Measurements from ENCODE around the gene ACBD6.
A peak's percentile ranks its signal among the peaks of the same experiment; 100 is the strongest.

Gene ACBD6

GRCh38 chr1:180482425-180483275, 19.7 kb downstream of the ACBD6 start:
- H3K9me2 ChIP-seq (replicated peaks; ENCODE audit: control insufficient read depth, low read length): no peaks in the 10 kb centered on the region
- no peak overlapping the region for H3K27ac ChIP-seq (ENCODE audit: low read depth, low read length)
- peaks cover 9% of the 10 kb centered on the region; the same call in 1 of the 2 replicates for H3F3A ChIP-seq (ENCODE audit: control insufficient read depth, insufficient read depth)
- H3K79me2 ChIP-seq (ENCODE audit: control insufficient read depth, low read length): peaks cover 8% of the 10 kb centered on the region
- H3K36me3 ChIP-seq (ENCODE audit: control insufficient read depth, low read length): peaks cover 50% of the 10 kb centered on the region
- no peaks in the 10 kb centered on the region for H3K9me3 ChIP-seq (ENCODE audit: control insufficient read depth, insufficient read depth, low read length)
- no peak overlapping the region for H3K4me3 ChIP-seq (ENCODE audit: low read length)
- no peaks in the 10 kb centered on the region for H4K20me1 ChIP-seq (ENCODE audit: control insufficient read depth, insufficient read depth, low read depth, low read length)
- no peaks in the 10 kb centered on the region for H3K27me3 ChIP-seq (ENCODE audit: control insufficient read depth, low read length)
- TF ChIP-seq CTCF (IDR thresholded peaks at IDR 0.05; ENCODE audit: low read depth, low read length, poor library complexity, severe bottlenecking): peak; percentile 75
- TF ChIP-seq EZH2phosphoT487 (IDR thresholded peaks at IDR 0.05; ENCODE audit: borderline replicate concordance, low read length): no peak
- peaks cover 8% of the 10 kb centered on the region for H3K4me1 ChIP-seq (ENCODE audit: control insufficient read depth, low read length)
- peak overlapping the region; percentile 38 for H3K4me2 ChIP-seq (ENCODE audit: low read length)

GRCh38 chr1:180470031-180470430, 32.3 kb downstream of the ACBD6 start:
- TF ChIP-seq CTCF (IDR thresholded peaks at IDR 0.05; ENCODE audit: low read depth, low read length, poor library complexity, severe bottlenecking) (no peak), EZH2phosphoT487 (IDR thresholded peaks at IDR 0.05; ENCODE audit: borderline replicate concordance, low read length) (no peak)
- Histone ChIP-seq H3K4me3 (ENCODE audit: low read length) (no peak overlapping the region), H3K79me2 (ENCODE audit: control insufficient read depth, low read length) (peaks cover 43% of the 10 kb centered on the region), H3F3A (ENCODE audit: control insufficient read depth, insufficient read depth) (peaks cover 4% of the 10 kb centered on the region; the same call in 1 of the 2 replicates), H3K9me3 (ENCODE audit: control insufficient read depth, insufficient read depth, low read length) (peaks cover 2% of the 10 kb centered on the region; the same call in 1 of the 2 replicates), H3K9me2 (replicated peaks; ENCODE audit: control insufficient read depth, low read length) (no peaks in the 10 kb centered on the region), H3K4me2 (ENCODE audit: low read length) (no peak overlapping the region), H3K4me1 (ENCODE audit: control insufficient read depth, low read length) (no peaks in the 10 kb centered on the region), H3K27ac (ENCODE audit: low read depth, low read length) (no peak overlapping the region), H4K20me1 (ENCODE audit: control insufficient read depth, insufficient read depth, low read depth, low read length) (no peaks in the 10 kb centered on the region), H3K36me3 (ENCODE audit: control insufficient read depth, low read length) (peaks cover 28% of the 10 kb centered on the region), H3K27me3 (ENCODE audit: control insufficient read depth, low read length) (no peaks in the 10 kb centered on the region)

GRCh38 chr1:180468311-180468710, 34.1 kb downstream of the ACBD6 start:
- H3K27ac ChIP-seq (ENCODE audit: low read depth, low read length): no peak overlapping the region
- H3K4me2 ChIP-seq (ENCODE audit: low read length): no peak overlapping the region
- peaks cover 53% of the 10 kb centered on the region for H3K79me2 ChIP-seq (ENCODE audit: control insufficient read depth, low read length)
- H3F3A ChIP-seq (ENCODE audit: control insufficient read depth, insufficient read depth): no peaks in the 10 kb centered on the region
- no peak overlapping the region for H3K4me3 ChIP-seq (ENCODE audit: low read length)
- TF ChIP-seq EZH2phosphoT487 (IDR thresholded peaks at IDR 0.05; ENCODE audit: borderline replicate concordance, low read length) (no peak), CTCF (IDR thresholded peaks at IDR 0.05; ENCODE audit: low read depth, low read length, poor library complexity, severe bottlenecking) (no peak)
- no peaks in the 10 kb centered on the region for H3K27me3 ChIP-seq (ENCODE audit: control insufficient read depth, low read length)
- no peaks in the 10 kb centered on the region for H3K4me1 ChIP-seq (ENCODE audit: control insufficient read depth, low read length)
- H3K9me2 ChIP-seq (replicated peaks; ENCODE audit: control insufficient read depth, low read length): no peaks in the 10 kb centered on the region
- H3K36me3 ChIP-seq (ENCODE audit: control insufficient read depth, low read length): peaks cover 21% of the 10 kb centered on the region
- H3K9me3 ChIP-seq (ENCODE audit: control insufficient read depth, insufficient read depth, low read length): peaks cover 12% of the 10 kb centered on the region; the same call in 1 of the 2 replicates
- H4K20me1 ChIP-seq (ENCODE audit: control insufficient read depth, insufficient read depth, low read depth, low read length): no peaks in the 10 kb centered on the region

All from DOHH2 (cell line).